PFSK-1 (cell line): ENCODE results near the gene RDX.

Experiments
- FOXP2 ChIP-seq: optimal IDR thresholded peaks from 2 replicates; pipeline ENCODE3; 2011; ENCODE audit warnings: borderline replicate concordance, control low read depth, inconsistent platforms; ENCODE audit not compliant: insufficient read depth; ENCODE audit errors: extremely low read length, extremely low read depth
- POLR2AphosphoS5 ChIP-seq: IDR thresholded peaks from 2 replicates; pipeline ENCODE4 v1.6.1; 2012; ENCODE audit warnings: low read depth, mild to moderate bottlenecking, control low read depth, low read length, moderate library complexity
- SIN3A ChIP-seq: IDR thresholded peaks from 2 replicates; pipeline ENCODE4 v1.6.1; 2012; ENCODE audit warnings: mild to moderate bottlenecking, low read length, moderate library complexity, borderline replicate concordance; ENCODE audit not compliant: insufficient read depth
- TAF1 ChIP-seq: IDR thresholded peaks from 2 replicates; pipeline ENCODE4 v1.6.1; 2012; ENCODE audit warnings: low read length, control low read depth, borderline replicate concordance; ENCODE audit not compliant: insufficient read depth
- TF ChIP-seq, protein P1 (sequence below), 2 experiments: IDR thresholded peaks; 2 replicates each; pipeline versions ENCODE4 v1.6.1 to v1.8.0; 2011 to 2012; ENCODE audit warnings: low read depth in 2 of 2, low read length in 2 of 2, control low read depth in 1 of 2, inconsistent platforms in 1 of 2, mild to moderate bottlenecking in 1 of 2, moderate library complexity in 1 of 2; ENCODE audit not compliant: insufficient read depth in 1 of 2

Gene RDX

DNA sequence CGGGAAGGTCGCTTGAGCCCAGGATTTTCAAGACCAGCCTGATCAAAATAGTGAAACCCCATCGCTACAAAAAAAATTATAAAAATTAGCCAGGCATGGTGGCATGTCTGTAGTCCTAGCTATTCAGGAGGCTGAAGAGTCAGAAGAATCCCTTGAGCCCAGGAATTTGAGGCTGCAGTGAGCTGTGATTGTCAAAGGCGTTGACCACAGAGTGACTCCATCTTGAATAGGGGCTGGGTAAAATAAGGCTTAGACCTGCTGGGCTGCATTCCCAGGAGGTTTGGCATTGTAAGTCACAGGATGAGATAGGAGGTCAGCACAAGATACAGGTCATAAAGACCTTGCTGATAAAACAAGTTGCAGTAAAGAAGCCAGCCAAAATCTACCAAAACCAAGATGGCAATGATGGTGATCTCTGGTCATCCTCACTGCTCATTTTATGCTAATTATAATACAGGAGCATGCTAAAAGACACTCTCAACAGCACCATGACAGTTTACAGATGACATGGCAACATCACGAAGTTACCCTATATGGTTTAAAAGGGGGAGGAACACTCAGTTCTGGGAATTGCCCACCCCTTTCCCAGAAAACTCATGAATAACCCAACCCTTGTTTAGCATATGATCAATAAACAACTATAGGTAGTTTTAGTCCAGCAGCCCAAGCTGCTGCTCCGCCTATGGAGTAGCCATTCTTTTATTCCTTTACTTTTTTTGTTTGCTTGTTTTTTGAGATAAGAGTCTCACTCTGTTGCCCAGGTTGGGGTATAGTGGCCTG lies 2.8 kb upstream of the RDX start:
- TF ChIP-seq POLR2AphosphoS5 (no peak), TAF1 (no peak), FOXP2 (no peak), SIN3A (no peak)
- TF ChIP-seq, protein P1, sequence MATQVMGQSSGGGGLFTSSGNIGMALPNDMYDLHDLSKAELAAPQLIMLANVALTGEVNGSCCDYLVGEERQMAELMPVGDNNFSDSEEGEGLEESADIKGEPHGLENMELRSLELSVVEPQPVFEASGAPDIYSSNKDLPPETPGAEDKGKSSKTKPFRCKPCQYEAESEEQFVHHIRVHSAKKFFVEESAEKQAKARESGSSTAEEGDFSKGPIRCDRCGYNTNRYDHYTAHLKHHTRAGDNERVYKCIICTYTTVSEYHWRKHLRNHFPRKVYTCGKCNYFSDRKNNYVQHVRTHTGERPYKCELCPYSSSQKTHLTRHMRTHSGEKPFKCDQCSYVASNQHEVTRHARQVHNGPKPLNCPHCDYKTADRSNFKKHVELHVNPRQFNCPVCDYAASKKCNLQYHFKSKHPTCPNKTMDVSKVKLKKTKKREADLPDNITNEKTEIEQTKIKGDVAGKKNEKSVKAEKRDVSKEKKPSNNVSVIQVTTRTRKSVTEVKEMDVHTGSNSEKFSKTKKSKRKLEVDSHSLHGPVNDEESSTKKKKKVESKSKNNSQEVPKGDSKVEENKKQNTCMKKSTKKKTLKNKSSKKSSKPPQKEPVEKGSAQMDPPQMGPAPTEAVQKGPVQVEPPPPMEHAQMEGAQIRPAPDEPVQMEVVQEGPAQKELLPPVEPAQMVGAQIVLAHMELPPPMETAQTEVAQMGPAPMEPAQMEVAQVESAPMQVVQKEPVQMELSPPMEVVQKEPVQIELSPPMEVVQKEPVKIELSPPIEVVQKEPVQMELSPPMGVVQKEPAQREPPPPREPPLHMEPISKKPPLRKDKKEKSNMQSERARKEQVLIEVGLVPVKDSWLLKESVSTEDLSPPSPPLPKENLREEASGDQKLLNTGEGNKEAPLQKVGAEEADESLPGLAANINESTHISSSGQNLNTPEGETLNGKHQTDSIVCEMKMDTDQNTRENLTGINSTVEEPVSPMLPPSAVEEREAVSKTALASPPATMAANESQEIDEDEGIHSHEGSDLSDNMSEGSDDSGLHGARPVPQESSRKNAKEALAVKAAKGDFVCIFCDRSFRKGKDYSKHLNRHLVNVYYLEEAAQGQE (IDR thresholded peaks at IDR 0.05; ENCODE audit: insufficient read depth in 1 of 2, low read depth in 2 of 2, low read length in 2 of 2), result no peak

DNA sequence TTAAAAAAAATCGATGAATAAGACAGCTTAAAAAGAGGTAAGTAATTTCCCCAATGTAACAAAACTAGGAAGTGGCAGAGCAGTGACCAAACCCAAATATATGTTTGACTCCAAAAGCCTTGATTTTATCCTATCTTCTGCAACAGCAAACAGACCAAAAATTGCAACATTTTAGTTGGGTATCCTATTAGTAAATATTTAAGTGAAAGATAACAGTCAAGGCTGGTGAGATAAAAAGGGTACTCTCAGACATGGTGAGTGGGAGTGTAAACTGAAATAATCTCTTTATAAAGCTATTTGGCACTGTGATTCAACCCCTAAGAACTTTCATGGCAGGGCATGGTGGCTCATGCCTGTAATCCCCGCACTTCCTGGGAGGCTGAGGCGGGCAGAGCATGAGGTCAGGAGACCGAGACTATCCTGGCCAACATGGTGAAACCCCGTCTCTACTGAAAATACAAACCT lies 1.9 kb upstream of the RDX start:
- TF ChIP-seq TAF1 (no peak), SIN3A (no peak), POLR2AphosphoS5 (no peak), FOXP2 (no peak)
- TF ChIP-seq, protein P1 (IDR thresholded peaks at IDR 0.05; ENCODE audit: insufficient read depth in 1 of 2, low read depth in 2 of 2, low read length in 2 of 2), result no peak

DNA sequence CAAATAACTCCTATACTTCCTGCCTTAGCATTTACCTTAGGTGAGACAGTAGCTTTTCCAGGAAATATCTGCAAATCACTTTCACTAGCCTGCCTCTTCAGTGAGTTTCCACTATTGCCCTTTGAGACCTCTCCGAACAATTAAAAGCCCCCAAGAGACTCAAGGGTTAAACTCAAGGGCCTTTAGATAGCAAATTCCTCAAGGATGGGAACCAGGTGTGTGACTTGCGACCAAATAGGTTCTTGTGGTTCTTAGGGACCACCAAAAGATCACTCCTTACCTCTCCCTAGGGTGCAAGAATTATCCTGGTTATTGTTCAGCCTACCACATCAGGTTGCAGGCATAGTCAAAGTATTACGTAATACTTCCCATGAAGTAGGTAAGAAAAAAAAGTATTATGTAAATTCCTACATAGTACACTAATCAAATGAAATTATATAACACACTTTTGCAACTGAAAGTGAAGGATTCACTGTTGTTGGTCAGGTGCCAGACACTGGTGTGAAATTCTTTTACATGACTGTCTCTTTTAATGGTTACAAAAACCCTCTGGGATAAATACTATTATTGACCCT lies 1.4 kb upstream of the RDX start:
- no peak for TF ChIP-seq TAF1
- no peak for TF ChIP-seq SIN3A
- TF ChIP-seq, protein P1 (IDR thresholded peaks at IDR 0.05; ENCODE audit: insufficient read depth in 1 of 2, low read depth in 2 of 2, low read length in 2 of 2), result no peak
- TF ChIP-seq POLR2AphosphoS5, result no peak
- TF ChIP-seq FOXP2, result no peak

DNA sequence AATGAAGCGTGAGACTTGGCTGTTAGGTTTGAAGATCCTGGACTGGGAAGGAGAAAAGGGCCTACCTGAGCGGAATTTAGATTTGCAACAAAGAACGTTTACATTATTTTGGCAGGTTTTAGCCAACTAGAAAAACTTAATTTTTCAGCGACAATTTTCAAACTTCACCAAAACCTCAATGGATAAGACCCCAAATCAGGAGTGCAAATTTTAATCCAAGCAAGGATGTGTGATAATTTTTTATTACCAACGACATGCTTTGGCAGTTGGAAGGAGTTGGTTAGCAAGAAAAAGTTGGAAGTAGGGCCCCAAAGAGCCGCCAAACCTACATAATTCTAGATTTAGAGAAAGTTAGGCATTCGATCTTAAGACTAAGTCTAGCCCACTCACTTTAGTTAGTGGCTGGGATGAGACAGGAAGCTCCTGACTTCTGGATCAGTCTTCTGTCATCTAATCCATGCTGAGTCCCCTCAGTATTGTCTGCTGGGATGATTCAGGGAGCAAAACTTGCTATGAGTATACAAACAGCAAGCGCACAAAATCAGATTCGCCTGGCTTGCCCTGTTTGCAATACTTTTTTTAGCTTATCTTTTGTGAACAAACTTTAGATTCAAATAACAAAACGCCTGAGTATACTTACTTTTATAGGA lies 787 bp upstream of the RDX start:
- TF ChIP-seq POLR2AphosphoS5 (no peak), SIN3A (no peak), TAF1 (no peak), FOXP2 (no peak)
- TF ChIP-seq, protein P1 (IDR thresholded peaks at IDR 0.05; ENCODE audit: insufficient read depth in 1 of 2, low read depth in 2 of 2, low read length in 2 of 2), result no peak
